MG63 (cell line): Measurements from ENCODE around the gene MLLT6. TPM values are rescaled to one million over a fixed set of nuclear protein-coding genes. Genes with fewer than 3 reads are reported as not detected.

Source experiments
- DNase-seq: peaks from one replicate; pipeline ENCODE4 v3.0.0-alpha.2; 2020
- H3K27me3 ChIP-seq: fragments of 250-450 bp; sonication (Bioruptor Pico); 2 replicates; pipeline ENCODE4 v1.5.1; 2020; ENCODE audit warnings: mild to moderate bottlenecking, moderate library complexity
- H3K36me3 ChIP-seq: fragments of 250-450 bp; sonication (Bioruptor Pico); 2 replicates; pipeline ENCODE4 v1.5.1; 2020; ENCODE audit warnings: mild to moderate bottlenecking, moderate library complexity
- H3K4me3 ChIP-seq: fragments of 250-450 bp; sonication (Bioruptor Pico); 2 replicates; pipeline ENCODE4 v1.5.1; 2020; ENCODE audit warnings: mild to moderate bottlenecking, moderate library complexity
- H3K9me3 ChIP-seq: fragments of 250-450 bp; sonication (Bioruptor Pico); 2 replicates; pipeline ENCODE4 v1.5.1; 2020; ENCODE audit warnings: mild to moderate bottlenecking, moderate library complexity
- total RNA-seq: library from RNA; depleted of rRNA; stranded (reverse); fragments of >200 nt; shearing (Covaris generic); gene quantifications from 2 replicates; pipeline ENCODE4 v1.2.3, GENCODE V29; 2014; ENCODE audit warnings: low replicate concordance

MLLT6 gene
- total RNA-seq, 1 experiment from 2014 or later = 17.5 TPM

GRCh38 chr17:38672788-38673706 is 32.0 kb upstream of the MLLT6 start:
- H3K4me3 ChIP-seq = no peak overlapping the region
- peaks cover 18% of the 10 kb centered on the region for H3K27me3 ChIP-seq

DNA sequence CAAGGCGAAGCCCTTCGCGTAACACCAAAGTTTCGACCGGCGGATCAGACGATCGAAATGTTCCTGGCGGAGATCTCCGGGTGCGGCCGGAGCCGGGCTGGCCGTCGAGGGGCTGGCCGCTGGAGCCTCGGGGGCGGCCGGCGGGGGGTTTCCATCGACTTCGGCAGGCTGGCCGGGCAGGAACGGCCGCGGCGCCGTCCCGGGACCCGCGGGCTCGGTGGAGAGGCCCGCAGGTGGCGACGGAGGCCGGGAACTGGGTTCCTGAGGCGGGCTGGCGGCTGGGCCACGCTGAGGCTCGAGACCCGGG is 31.4 kb upstream of the MLLT6 start:
- H3K9me3 ChIP-seq = no peaks in the 10 kb centered on the region
- no peak for DNase-seq
- no peaks in the 10 kb centered on the region for H3K36me3 ChIP-seq
- H3K4me3 ChIP-seq = no peak overlapping the region
- H3K27me3 ChIP-seq = peaks cover 18% of the 10 kb centered on the region

More at GRCh38 chr17:38672788-38673706, 32.0 kb upstream of the MLLT6 start:
- no peaks in the 10 kb centered on the region for H3K9me3 ChIP-seq
- no peaks in the 10 kb centered on the region for H3K36me3 ChIP-seq
- no peak for DNase-seq

DNA sequence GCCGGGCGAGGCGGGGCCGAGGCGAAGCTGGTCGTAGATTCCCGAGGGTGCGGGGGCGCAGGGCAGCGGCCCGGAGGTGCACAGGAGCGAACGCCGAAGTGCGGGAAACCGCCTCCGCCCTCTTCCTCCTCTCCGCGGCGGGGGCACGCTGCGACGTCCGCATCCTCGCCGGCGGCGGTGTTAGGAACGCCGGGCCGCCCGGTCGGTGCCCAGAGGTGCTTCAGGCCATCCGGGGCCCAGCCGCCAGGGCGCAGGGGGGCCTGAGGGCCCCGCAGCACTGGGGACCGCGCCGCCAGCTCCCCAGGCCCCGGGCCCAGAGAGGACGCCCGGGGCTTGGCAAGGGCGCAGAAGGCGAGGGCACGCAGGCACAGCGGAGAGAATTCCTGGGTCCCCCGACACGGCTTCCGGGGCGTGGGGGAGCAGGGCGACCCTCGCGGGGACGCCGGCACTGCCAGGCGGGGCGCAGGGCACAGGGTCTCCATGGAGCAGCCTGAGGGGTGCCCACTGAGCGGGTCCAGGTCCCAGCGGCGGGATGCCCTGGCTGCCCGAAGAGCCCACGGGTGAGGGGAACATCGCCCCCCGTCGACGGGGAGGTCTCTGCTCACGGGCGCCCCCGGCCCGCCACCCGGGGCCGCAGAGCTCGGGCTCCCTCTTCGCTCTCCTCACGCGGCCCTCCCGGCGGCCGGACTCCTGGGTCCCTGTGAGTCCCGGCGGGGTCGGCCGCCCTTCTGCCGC is 30.9 kb upstream of the MLLT6 start:
- no peaks in the 10 kb centered on the region for H3K9me3 ChIP-seq
- DNase-seq = no peak
- H3K4me3 ChIP-seq = peak overlapping the region; percentile 56
- H3K27me3 ChIP-seq = peaks cover 14% of the 10 kb centered on the region
- H3K36me3 ChIP-seq = no peaks in the 10 kb centered on the region

DNA sequence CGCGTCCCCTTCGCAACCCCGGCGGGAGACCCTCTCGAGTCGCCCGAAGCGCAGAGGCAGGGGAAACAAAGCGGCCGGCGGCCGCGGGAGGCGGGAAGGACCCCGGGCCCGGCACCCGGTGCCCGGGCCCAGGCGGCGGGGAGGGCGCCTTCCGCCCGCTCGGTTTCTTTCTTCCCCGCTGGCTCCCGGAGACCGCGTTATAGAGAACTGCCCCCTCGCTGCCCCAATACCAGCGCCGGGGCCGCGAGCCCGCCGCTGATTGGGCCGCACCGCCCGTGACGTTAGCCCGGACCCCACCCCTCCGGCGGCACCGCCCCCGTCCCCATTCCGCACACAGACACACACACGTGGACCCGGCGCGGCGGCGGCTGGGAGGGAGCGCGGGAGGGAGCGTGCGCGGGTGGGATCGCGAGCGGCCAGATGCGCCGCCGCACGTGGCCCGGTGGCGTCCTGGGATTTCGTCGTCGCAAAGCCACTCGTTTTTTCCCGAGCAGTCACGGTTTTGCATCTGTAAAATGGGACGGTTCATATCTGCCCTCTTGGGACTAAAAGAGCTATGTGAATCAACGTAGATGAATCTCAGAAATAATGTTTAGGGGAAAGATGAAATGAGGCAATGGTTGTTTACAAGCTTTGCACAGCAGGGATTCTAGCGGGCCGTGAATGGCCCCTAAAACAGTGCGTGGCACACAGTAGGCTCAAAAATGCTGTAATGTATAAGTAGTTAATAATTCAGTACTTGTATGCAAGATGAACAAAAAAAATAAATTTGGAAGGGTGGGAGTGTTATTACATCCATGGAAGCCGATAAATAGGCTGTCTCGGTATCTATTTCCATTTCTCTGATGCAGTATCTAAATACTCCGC is 30.1 kb upstream of the MLLT6 start, which contains the start of gene EPOP:
EPOP (minus strand) TSS at position 209 of the 867 bp plus-strand sequence. CDS start 462 bp downstream, outside the sequence.
- Histone ChIP-seq H3K9me3 (no peaks in the 10 kb centered on the region), H3K36me3 (no peaks in the 10 kb centered on the region), H3K4me3 (peak within 1 kb of the TSS; percentile 56), H3K27me3 (peaks cover 6% of the 10 kb centered on the region)
- DNase-seq = peak; percentile 90

GRCh38 chr17:38676706-38677504 is 28.2 kb upstream of the MLLT6 start:
- Histone ChIP-seq H3K9me3 (no peaks in the 10 kb centered on the region), H3K4me3 (no peak overlapping the region), H3K36me3 (no peaks in the 10 kb centered on the region), H3K27me3 (no peaks in the 10 kb centered on the region; the same call in 1 of the 2 replicates)
- DNase-seq = peak; percentile 77

DNA sequence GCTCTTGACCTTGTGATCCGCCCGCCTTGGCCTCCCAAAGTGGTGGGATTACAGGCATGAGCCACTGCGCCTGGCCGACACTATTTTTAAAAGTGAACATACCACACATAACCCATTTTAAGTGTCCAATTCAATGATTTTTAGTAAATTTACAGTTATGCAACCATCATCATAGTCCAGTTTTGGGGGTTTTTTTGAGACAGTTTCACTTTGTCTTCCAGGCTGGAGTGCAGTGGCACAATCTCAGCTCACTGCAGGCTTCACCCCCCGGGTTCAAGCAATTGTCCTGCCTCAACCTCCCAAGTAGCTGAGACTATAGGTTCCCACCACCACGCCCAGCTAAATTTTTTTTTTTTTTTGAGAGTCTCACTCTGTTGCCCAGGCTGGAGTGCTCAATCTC is 27.3 kb upstream of the MLLT6 start:
- H3K4me3 ChIP-seq = no peak overlapping the region
- no peak for DNase-seq
- H3K36me3 ChIP-seq = no peaks in the 10 kb centered on the region
- H3K27me3 ChIP-seq = no peaks in the 10 kb centered on the region
- H3K9me3 ChIP-seq = no peaks in the 10 kb centered on the region

GRCh38 chr17:38681096-38681495 is 24.0 kb upstream of the MLLT6 start:
- no peak overlapping the region for H3K4me3 ChIP-seq
- no peak for DNase-seq
- H3K27me3 ChIP-seq = no peaks in the 10 kb centered on the region
- H3K36me3 ChIP-seq = no peaks in the 10 kb centered on the region
- H3K9me3 ChIP-seq = no peaks in the 10 kb centered on the region

DNA sequence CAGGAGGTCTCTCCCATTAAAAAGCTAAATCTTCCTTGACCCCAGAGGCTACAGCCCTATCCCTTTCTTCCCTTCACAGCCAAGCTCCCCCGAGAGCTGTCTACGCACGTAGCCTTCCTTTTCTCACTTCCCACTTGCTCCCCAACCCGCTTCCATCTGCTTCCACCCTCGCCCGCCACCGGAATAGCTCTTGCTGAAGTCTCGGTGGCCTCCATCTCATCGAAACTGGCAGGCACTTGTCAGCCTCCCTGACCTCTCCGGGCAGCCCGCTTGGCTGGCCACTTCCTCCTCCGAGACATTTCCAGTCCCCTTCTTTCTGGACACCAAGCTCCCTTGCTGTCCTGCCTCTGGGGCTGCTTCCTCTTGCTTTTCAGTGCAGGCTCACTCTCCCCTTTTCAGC is 19.6 kb upstream of the MLLT6 start:
- no peaks in the 10 kb centered on the region for H3K27me3 ChIP-seq
- H3K36me3 ChIP-seq = no peaks in the 10 kb centered on the region
- H3K9me3 ChIP-seq = no peaks in the 10 kb centered on the region

GRCh38 chr17:38687286-38687685 is 17.8 kb upstream of the MLLT6 start:
- no peak for DNase-seq
- Histone ChIP-seq H3K27me3 (no peaks in the 10 kb centered on the region), H3K9me3 (no peaks in the 10 kb centered on the region), H3K36me3 (no peaks in the 10 kb centered on the region), H3K4me3 (no peak overlapping the region)

More for the DNA sequence above, 19.6 kb upstream of the MLLT6 start:
- H3K4me3 ChIP-seq = no peak overlapping the region
- no peak for DNase-seq

DNA sequence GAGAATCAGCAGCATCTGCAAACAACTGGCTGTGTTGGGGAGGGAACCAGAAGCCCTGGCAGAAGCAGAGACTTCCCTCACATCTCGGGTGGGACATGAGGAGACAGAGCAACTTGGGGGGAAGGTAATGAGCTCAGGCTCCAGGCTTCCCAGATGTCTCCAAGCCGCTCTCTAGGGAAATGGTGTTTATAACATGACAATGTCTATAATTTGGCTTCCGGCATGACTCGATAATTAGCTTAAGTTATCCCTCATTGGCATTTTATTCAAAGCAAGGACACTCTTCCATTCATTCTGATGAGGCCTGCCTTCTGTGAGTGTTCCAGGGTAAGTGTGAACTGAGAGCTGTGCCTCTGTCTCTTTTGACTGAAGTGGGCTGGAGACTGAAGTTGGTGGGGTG is 14.7 kb upstream of the MLLT6 start:
- no peak for DNase-seq
- Histone ChIP-seq H3K4me3 (no peak overlapping the region), H3K27me3 (no peaks in the 10 kb centered on the region), H3K9me3 (no peaks in the 10 kb centered on the region), H3K36me3 (no peaks in the 10 kb centered on the region)

DNA sequence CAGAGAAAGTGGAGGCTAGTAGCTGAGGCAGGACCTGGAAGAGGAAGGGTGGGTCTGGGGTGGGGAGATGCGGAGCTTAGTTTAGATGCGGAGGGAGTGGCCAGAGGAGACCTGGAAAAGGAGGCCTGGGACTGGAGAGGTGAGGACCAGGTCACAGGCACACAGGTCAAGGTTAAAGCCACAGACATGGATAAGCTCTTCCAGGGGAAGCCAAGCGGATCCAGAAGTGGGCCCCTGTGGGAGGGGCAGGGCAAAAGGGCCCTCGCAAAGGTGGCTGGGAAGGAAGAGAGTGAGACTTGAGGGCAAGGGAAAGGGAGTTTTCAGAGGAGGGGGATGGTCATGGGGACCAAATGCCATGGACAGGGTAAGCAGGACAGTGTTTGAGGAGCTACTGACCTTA is 13.9 kb upstream of the MLLT6 start:
- Histone ChIP-seq H3K9me3 (no peaks in the 10 kb centered on the region), H3K36me3 (no peaks in the 10 kb centered on the region), H3K27me3 (no peaks in the 10 kb centered on the region), H3K4me3 (no peak overlapping the region)
- no peak for DNase-seq

DNA sequence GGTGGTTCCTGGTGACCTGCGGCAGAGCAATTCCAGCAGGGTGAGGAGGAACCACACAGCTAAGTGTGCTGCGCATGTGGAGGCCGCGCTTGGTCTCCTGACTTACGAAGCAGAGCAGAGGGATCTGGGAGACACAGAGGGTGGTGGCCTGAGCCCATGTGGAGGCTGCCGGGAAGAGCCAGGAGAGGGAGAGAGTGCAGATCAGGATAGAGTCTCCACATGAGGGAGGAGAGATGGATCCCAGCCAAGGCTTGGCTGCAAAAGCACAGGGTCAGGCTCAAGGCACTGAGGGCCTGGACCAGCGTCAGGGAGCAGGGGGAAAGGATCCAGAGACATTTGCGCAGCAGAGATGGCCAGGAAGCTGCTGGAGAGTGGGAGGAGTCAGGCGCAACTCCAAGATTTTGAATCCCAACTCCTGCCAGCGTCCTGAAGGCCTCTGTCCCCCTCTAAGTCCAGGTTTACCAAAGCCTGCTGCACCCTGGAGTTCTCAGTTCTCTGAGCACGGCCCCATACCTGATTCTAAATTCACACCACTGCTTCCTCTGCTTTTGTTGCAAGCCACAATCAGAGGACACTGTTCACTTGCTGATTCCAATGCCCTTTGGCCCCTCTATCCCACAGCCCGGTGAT is 11.3 kb upstream of the MLLT6 start:
- DNase-seq = peak; percentile 81
- Histone ChIP-seq H3K27me3 (0 out of 2 replicates have a peak, but pooled peaks cover 3% of the 10 kb centered on the region), H3K36me3 (no peaks in the 10 kb centered on the region), H3K9me3 (no peaks in the 10 kb centered on the region), H3K4me3 (no peak overlapping the region)

DNA sequence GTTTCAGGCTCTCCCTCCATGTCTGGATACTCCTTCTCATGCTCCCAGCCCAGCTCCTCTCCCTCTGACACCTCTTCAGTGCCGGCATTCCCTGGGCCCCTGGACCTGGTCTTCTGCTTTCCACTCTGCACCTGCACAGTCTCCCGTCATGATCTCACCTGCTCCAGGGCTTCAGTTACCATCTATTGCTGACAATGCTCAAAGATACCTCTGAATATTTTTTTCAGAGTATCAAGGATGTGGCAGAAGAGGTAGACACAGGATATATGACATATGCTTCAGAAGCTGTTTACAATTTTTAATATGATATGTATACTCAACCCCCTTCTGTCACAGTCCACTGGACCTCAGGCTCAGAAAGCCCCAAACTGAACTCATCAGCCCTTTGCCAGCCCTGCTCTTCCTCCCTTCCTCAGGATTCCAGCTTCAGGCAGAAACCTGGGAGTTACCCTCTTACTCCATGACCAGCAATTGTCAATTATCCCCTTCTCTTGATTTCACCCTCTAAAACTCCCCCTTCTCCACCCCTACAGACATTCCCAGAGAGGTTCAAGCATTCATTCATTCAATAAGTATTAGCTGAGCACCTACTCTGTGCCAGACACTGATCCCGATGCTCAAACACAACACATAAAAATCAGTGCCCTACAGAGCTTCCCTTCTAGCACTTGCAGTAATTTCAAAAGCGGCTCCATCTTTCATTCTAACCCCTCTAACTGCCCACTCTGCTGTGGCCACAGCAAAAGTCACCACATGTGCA is 7.8 kb upstream of the MLLT6 start:
- Histone ChIP-seq H3K27me3 (0 out of 2 replicates have a peak, but pooled peaks cover 3% of the 10 kb centered on the region), H3K9me3 (no peaks in the 10 kb centered on the region), H3K36me3 (no peaks in the 10 kb centered on the region), H3K4me3 (no peak overlapping the region)
- no peak for DNase-seq

GRCh38 chr17:38698760-38699159 is 6.3 kb upstream of the MLLT6 start:
- Histone ChIP-seq H3K27me3 (0 out of 2 replicates have a peak, but pooled peaks cover 3% of the 10 kb centered on the region), H3K9me3 (no peaks in the 10 kb centered on the region), H3K36me3 (no peaks in the 10 kb centered on the region), H3K4me3 (no peak overlapping the region)
- DNase-seq = no peak
